HepG2 (cell line): Measurements from ENCODE around the gene FBXO8. TPM values are rescaled to one million over a fixed set of nuclear protein-coding genes. Genes with fewer than 3 reads are reported as not detected.

Experiments
- ATAC-seq: fragments of 200-7000 bp; cut with Tn5 transposase; 3 replicates; pipeline ENCODE4 v1.9.1; 2020; ENCODE audit warnings: mild to moderate bottlenecking, moderate library complexity
- BruUV-seq: library from RNA; stranded (reverse); fragments of 400-500 nt; replicated peaks from 2 replicates; lab custom pipeline; 2021; lab: Mats Ljungman, UMichigan
- CTCF ChIA-PET: fragments of 300-600 bp; formaldehyde crosslinking; extraction: SDS; loops from one replicate; lab custom pipeline; 2021; ENCODE audit warnings: low total read pairs, inconsistent platforms, low intra/inter-chr PET ratio; lab: Yijun Ruan, JAX
- POLR2A ChIA-PET: fragments of 350-600 bp; sonication (Branson Sonifier 250); formaldehyde crosslinking; loops from one replicate; lab custom pipeline; 2020; ENCODE audit warnings: antibody characterized with exemption, inconsistent platforms; lab: Yijun Ruan, JAX
- DNase-seq: peaks from one replicate; pipeline ENCODE4 v3.0.0-alpha.2; 2015; ENCODE audit warnings: low spot score
- FAIRE-seq: peaks from 3 replicates; lab custom pipeline; 2011; peaks lifted over from hg19 to GRCh38; lab: Jason Lieb, UNC
- H2AFZ ChIP-seq: one replicate; pipeline ENCODE4 v1.6.1; 2011; ENCODE audit warnings: low read length, inconsistent platforms
- H3K27ac ChIP-seq: fragments of 300-600 bp; 3 replicates; pipeline ENCODE4 v1.8.0; 2011; ENCODE audit warnings: mixed run types, mild to moderate bottlenecking, mixed read lengths, low read length, inconsistent platforms; ENCODE audit not compliant: insufficient read depth; ENCODE audit errors: extremely low read length
- H3K27me3 ChIP-seq, 2 experiments: fragments of 200-600 bp in 1 of 2; 2 replicates in 1 of 2; 3 replicates in 1 of 2; pipeline versions ENCODE4 v1.6.0 to v1.8.0; 2011; ENCODE audit warnings: low read length in 2 of 2, mild to moderate bottlenecking in 2 of 2, moderate library complexity in 2 of 2, inconsistent platforms in 1 of 2; ENCODE audit not compliant: insufficient read depth in 2 of 2, control insufficient read depth in 1 of 2
- H3K36me3 ChIP-seq, 2 experiments: fragments of 200-600 bp in 1 of 2; replicated peaks in 1 of 2; 2 replicates in 1 of 2; 3 replicates in 1 of 2; pipeline versions ENCODE4 v1.5.1 to v1.8.0; 2011; ENCODE audit warnings: low read length in 2 of 2, inconsistent platforms in 1 of 2; ENCODE audit not compliant: insufficient read depth in 2 of 2, control insufficient read depth in 1 of 2
- H3K4me1 ChIP-seq: 2 replicates; pipeline ENCODE4 v1.5.1; 2012; ENCODE audit warnings: low read length, inconsistent platforms; ENCODE audit not compliant: insufficient read depth
- H3K4me2 ChIP-seq: 2 replicates; pipeline ENCODE4 v1.6.0; 2011; ENCODE audit warnings: low read depth, low read length, inconsistent platforms
- H3K4me3 ChIP-seq, 3 experiments: fragments of 200-600 bp in 1 of 3; sonication (generic), shearing (Covaris generic) in 1 of 3; replicated peaks in 1 of 3; 2 replicates each; pipeline ENCODE4 v1.5.1; 2011 to 2016; ENCODE audit warnings: low read length in 3 of 3, inconsistent platforms in 2 of 3, low read depth in 2 of 3, mild to moderate bottlenecking in 2 of 3, control low read depth in 1 of 3, mixed read lengths in 1 of 3; ENCODE audit not compliant: insufficient read depth in 1 of 3
- H3K79me2 ChIP-seq: one replicate; pipeline ENCODE4 v1.6.1; 2011; ENCODE audit warnings: low read length, inconsistent platforms; ENCODE audit not compliant: insufficient read depth
- H3K9ac ChIP-seq: 2 replicates; pipeline ENCODE4 v1.6.0; 2011; ENCODE audit warnings: mild to moderate bottlenecking, low read depth, low read length, inconsistent platforms; ENCODE audit not compliant: insufficient read depth
- H3K9me3 ChIP-seq: 2 replicates; pipeline ENCODE4 v1.5.1; 2012; ENCODE audit warnings: mild to moderate bottlenecking, low read length
- H4K20me1 ChIP-seq: 2 replicates; pipeline ENCODE4 v1.6.0; 2011; ENCODE audit warnings: inconsistent platforms, mild to moderate bottlenecking, low read length, moderate library complexity; ENCODE audit not compliant: insufficient read depth
- BRD4 ChIP-seq: sonication (generic); formaldehyde crosslinking; IDR thresholded peaks from 2 replicates; pipeline ENCODE4 v1.4.0; 2020; ENCODE audit warnings: missing genetic modification reagents
- IKZF4 ChIP-seq: sonication (generic); formaldehyde crosslinking; IDR thresholded peaks from 2 replicates; pipeline ENCODE4 v1.5.1; 2020; ENCODE audit warnings: borderline replicate concordance, mild to moderate bottlenecking, low read depth, missing genetic modification reagents; ENCODE audit errors: not compliant biosample characterization
- MXD4 ChIP-seq: IDR thresholded peaks from 2 replicates; pipeline ENCODE4 v1.6.1; 2016; ENCODE audit warnings: mild to moderate bottlenecking, missing biosample characterization, missing genetic modification reagents
- PAF1 ChIP-seq: IDR thresholded peaks from 2 replicates; pipeline ENCODE4 v1.6.1; 2016; ENCODE audit warnings: missing genetic modification reagents, missing compliant biosample characterization
- SMAD1 ChIP-seq: sonication (generic); formaldehyde crosslinking; IDR thresholded peaks from 2 replicates; pipeline ENCODE4 v1.4.0; 2020; ENCODE audit warnings: missing genetic modification reagents, low read depth, mild to moderate bottlenecking, borderline replicate concordance
- THYN1 ChIP-seq: sonication (generic); formaldehyde crosslinking; IDR thresholded peaks from 2 replicates; pipeline ENCODE4 v1.8.1; 2023; ENCODE audit warnings: low read depth, mild to moderate bottlenecking, moderate library complexity, missing genetic modification reagents, borderline replicate concordance
- TOE1 ChIP-seq: sonication (generic); formaldehyde crosslinking; IDR thresholded peaks from 2 replicates; pipeline ENCODE4 v1.4.0; 2020; ENCODE audit warnings: mild to moderate bottlenecking, missing genetic modification reagents
- YEATS2 ChIP-seq: sonication (generic); formaldehyde crosslinking; IDR thresholded peaks from 2 replicates; pipeline ENCODE4 v1.4.0; 2020; ENCODE audit warnings: missing genetic modification reagents, borderline replicate concordance
- ZMYM3 ChIP-seq: sonication (generic); formaldehyde crosslinking; IDR thresholded peaks from 2 replicates; pipeline ENCODE4 v1.5.1; 2020; ENCODE audit warnings: mild to moderate bottlenecking, missing genetic modification reagents
- ZNF263 ChIP-seq: sonication (generic); formaldehyde crosslinking; IDR thresholded peaks from 2 replicates; pipeline ENCODE4 v1.4.0; 2020; ENCODE audit warnings: missing genetic modification reagents
- ZNF556 ChIP-seq: sonication (generic); formaldehyde crosslinking; IDR thresholded peaks from 2 replicates; pipeline ENCODE4 v1.4.0; 2020; ENCODE audit warnings: mild to moderate bottlenecking, missing genetic modification reagents, borderline replicate concordance
- ZNF672 ChIP-seq: sonication (generic); formaldehyde crosslinking; IDR thresholded peaks from 2 replicates; pipeline ENCODE4 v1.8.1; 2022; ENCODE audit warnings: missing genetic modification reagents
- ZNF83 ChIP-seq: sonication (generic); formaldehyde crosslinking; IDR thresholded peaks from 2 replicates; pipeline ENCODE4 v1.4.0; 2020; ENCODE audit warnings: missing genetic modification reagents, mild to moderate bottlenecking, borderline replicate concordance
- ZSCAN31 ChIP-seq: sonication (generic); formaldehyde crosslinking; IDR thresholded peaks from 2 replicates; pipeline ENCODE4 v1.5.0; 2020; ENCODE audit warnings: low read depth, mild to moderate bottlenecking, missing genetic modification reagents
- WGBS: methylation state at CpG from one replicate; pipeline ENCODE4 v1.1.6; 2017; ENCODE audit warnings: low lambda C conversion rate; 5-methylcytosine and 5-hydroxymethylcytosine counted together
- in situ Hi-C: cut with HindIII; loops from 2 replicates; pipeline ENCODE4 v1.10.0; 2017; ENCODE audit warnings: low pct_unique_long_range_greater_than_20kb; ENCODE audit not compliant: extremely low pct_ligation_motif_present
- intact Hi-C: fragments of 100-400 bp; cut with micrococcal nuclease; formaldehyde crosslinking; loops from one replicate; pipeline ENCODE4 v1.10.0; 2022; ENCODE audit not compliant: unreplicated experiment
- polyA plus RNA-seq, 8 experiments: library from polyadenylated mRNA; depleted of rRNA in 3 of 8; stranded (reverse) in 7 of 8; unstranded in 1 of 8; fragments of >200 nt; fragmentation: Illumina TruSeq in 4 of 8; extraction: Trizol in 4 of 8; gene quantifications; 2 replicates each; pipeline versions ENCODE4 v1.2.1 to v1.2.3, GENCODE V29; 2011 to 2016; ENCODE audit warnings: low read depth in 4 of 8, missing spikeins in 1 of 8, mixed read lengths in 1 of 8; ENCODE audit not compliant: insufficient read depth in 1 of 8
- total RNA-seq, 5 experiments: library from RNA; depleted of rRNA; stranded (reverse); fragments of >200 nt; fragmentation: Illumina TruSeq; extraction: Trizol; gene quantifications; 2 replicates each; pipeline ENCODE4 v1.2.3, GENCODE V29; 2016; ENCODE audit warnings: low read depth in 1 of 5

The FBXO8 gene
- total and polyA plus RNA-seq, 2 of the 13 experiments (the other 11 are each of a cell fraction or from before 2014, with no cell fraction given): 11.7 to 15.2 TPM

DNA sequence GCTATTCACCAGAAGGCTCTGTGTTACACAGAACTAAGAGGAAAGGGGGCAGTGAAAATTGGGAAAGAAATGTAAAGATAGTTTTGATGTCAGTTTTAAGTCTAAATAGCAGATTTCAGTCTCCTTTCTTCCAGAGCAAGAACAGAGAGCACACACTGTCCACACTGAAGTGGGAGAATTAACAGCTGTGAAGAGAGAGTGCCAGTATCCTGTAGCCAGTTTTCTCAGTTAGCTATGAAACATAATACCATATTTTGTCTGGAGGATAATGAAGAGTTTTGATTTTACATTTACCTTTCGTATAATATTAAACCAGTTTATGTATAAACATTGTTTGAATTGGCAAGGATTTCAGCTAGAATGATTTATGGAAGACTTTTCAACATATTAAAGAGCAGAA is 35.1 kb downstream of the FBXO8 start:
- DNase-seq (no peak), FAIRE-seq (no peak), ATAC-seq (no peak)
- Histone ChIP-seq H4K20me1 (no peaks in the 10 kb centered on the region), H3K4me2 (no peak overlapping the region), H3K4me1 (no peaks in the 10 kb centered on the region), H3K79me2 (no peaks in the 10 kb centered on the region), H3K27me3 (no peaks in the 10 kb centered on the region), H3K27ac (no peak overlapping the region), H3K36me3 (no peaks in the 10 kb centered on the region), H3K9ac (no peak overlapping the region), H3K9me3 (no peaks in the 10 kb centered on the region), H2AFZ (no peak overlapping the region), H3K4me3 (no peak overlapping the region)
- WGBS: 93% methylated on average over 1 of the region's 1 CpG
- intact Hi-C loops: no loop called here
- no peak for TF ChIP-seq IKZF4 (CRISPR knock-in tag)
- TF ChIP-seq MXD4 (CRISPR knock-in tag): no peak
- TF ChIP-seq BRD4 (CRISPR knock-in tag): no peak
- TF ChIP-seq ZNF83 (CRISPR knock-in tag): no peak
- TF ChIP-seq ZNF263: no peak
- TF ChIP-seq THYN1 (CRISPR knock-in tag): no peak
- TF ChIP-seq ZNF556 (CRISPR knock-in tag): no peak
- no peak for TF ChIP-seq SMAD1
- TF ChIP-seq ZSCAN31 (CRISPR knock-in tag): no peak
- no peak for TF ChIP-seq PAF1
- TF ChIP-seq ZMYM3 (CRISPR knock-in tag): no peak
- TF ChIP-seq ZNF672 (CRISPR knock-in tag): no peak
- TF ChIP-seq YEATS2: no peak
- TF ChIP-seq TOE1 (CRISPR knock-in tag): no peak
- BruUV-seq: no TSS peak
- ChIA-PET CTCF (no interaction called here), POLR2A (no interaction called here)
- in situ Hi-C loops: no loop called here
